GM06990 (cell line): Measurements from ENCODE around the gene SEMA5A.
"Not testable (repeated sequence)": the region's sequence is repeated elsewhere in the genome, so short reads cannot be mapped to it uniquely, and the experiment has no call there.

Source experiments
- DNase-seq: peaks from one replicate; pipeline ENCODE4 v3.0.0-alpha.2; 2011; ENCODE audit not compliant: insufficient read length; ENCODE audit errors: extremely low read depth
- H3K27me3 ChIP-seq: replicated peaks from 2 replicates; pipeline ENCODE4 v1.6.0; 2011; ENCODE audit warnings: low read length; ENCODE audit not compliant: control insufficient read depth, insufficient read depth
- H3K36me3 ChIP-seq: 2 replicates; pipeline ENCODE4 v1.5.1; 2011; ENCODE audit warnings: low read length; ENCODE audit not compliant: control insufficient read depth, insufficient read depth
- H3K4me3 ChIP-seq: replicated peaks from 2 replicates; pipeline ENCODE4 v1.5.1; 2011; ENCODE audit warnings: low read depth, mild to moderate bottlenecking, control low read depth, low read length
- CTCF ChIP-seq: IDR thresholded peaks from 2 replicates; pipeline ENCODE4 v1.5.1; 2011; ENCODE audit warnings: low read length, control low read depth, mild to moderate bottlenecking, inconsistent platforms; ENCODE audit not compliant: insufficient read depth, poor library complexity, severe bottlenecking

The SEMA5A gene

GRCh38 chr5:9358961-9359685, 186.8 kb downstream of the SEMA5A start:
- no peak for DNase-seq
- no peaks in the 10 kb centered on the region; the same call in none of the 2 replicates for H3K27me3 ChIP-seq
- no peak for TF ChIP-seq CTCF
- H3K36me3 ChIP-seq, result no peaks in the 10 kb centered on the region
- no peak overlapping the region for H3K4me3 ChIP-seq

- DNase-seq, result no peak
- H3K36me3 ChIP-seq, result no peaks in the 10 kb centered on the region
- no peak for TF ChIP-seq CTCF
- no peaks in the 10 kb centered on the region; the same call in none of the 2 replicates for H3K27me3 ChIP-seq
- H3K4me3 ChIP-seq, result no peak overlapping the region
Observed at GRCh38 chr5:9356351-9356825, 189.5 kb downstream of the SEMA5A start.

GRCh38 chr5:9354336-9355081, 191.4 kb downstream of the SEMA5A start:
- no peaks in the 10 kb centered on the region; the same call in none of the 2 replicates for H3K27me3 ChIP-seq
- no peak overlapping the region for H3K4me3 ChIP-seq
- TF ChIP-seq CTCF, result no peak
- no peaks in the 10 kb centered on the region for H3K36me3 ChIP-seq
- no peak for DNase-seq

- not testable (repeated sequence) for DNase-seq, H3K4me3 ChIP-seq, H3K36me3 ChIP-seq, H3K27me3 ChIP-seq
Observed at GRCh38 chr5:9353048-9353447, 192.8 kb downstream of the SEMA5A start.

- no peak for TF ChIP-seq CTCF
- Histone ChIP-seq H3K27me3 (no peaks in the 10 kb centered on the region; the same call in none of the 2 replicates), H3K4me3 (no peak overlapping the region), H3K36me3 (no peaks in the 10 kb centered on the region)
- DNase-seq, result no peak
Observed at GRCh38 chr5:9351546-9351945, 194.3 kb downstream of the SEMA5A start.

GRCh38 chr5:9350301-9350797, 195.5 kb downstream of the SEMA5A start:
- H3K36me3 ChIP-seq, result no peaks in the 10 kb centered on the region
- TF ChIP-seq CTCF, result no peak
- no peak for DNase-seq
- no peak overlapping the region for H3K4me3 ChIP-seq
- no peaks in the 10 kb centered on the region for H3K27me3 ChIP-seq
